HG03457 (cell line): ENCODE results near the gene CLCF1.

Source experiments
- ATAC-seq: cut with Tn5 transposase; IDR thresholded peaks from one replicate; pipeline ENCODE4 v1.9.1; 2021; ENCODE audit warnings: moderate number of reproducible peaks; ENCODE audit not compliant: unreplicated experiment

CLCF1 gene

GRCh38 chr11:67364169-67364568 lies 9.2 kb downstream of the CLCF1 start:
- no peak for ATAC-seq

GRCh38 chr11:67357831-67358670 lies 15.3 kb downstream of the CLCF1 start:
- ATAC-seq: no peak

- ATAC-seq: no peak
Measured at GRCh38 chr11:67356864-67357561, 16.4 kb downstream of the CLCF1 start.

- no peak for ATAC-seq
Measured at GRCh38 chr11:67356387-67356863, 17.0 kb downstream of the CLCF1 start.

- ATAC-seq: no peak
Measured at GRCh38 chr11:67355794-67356386, 17.5 kb downstream of the CLCF1 start.

- no peak for ATAC-seq
Measured at GRCh38 chr11:67355023-67355793, 18.2 kb downstream of the CLCF1 start.

GRCh38 chr11:67354075-67355022 lies 19.0 kb downstream of the CLCF1 start:
- ATAC-seq: no peak

GRCh38 chr11:67353317-67354074 lies 19.9 kb downstream of the CLCF1 start, which contains the start of gene POLD4:
POLD4 (minus strand) TSS chr11:67353546; CDS start chr11:67353399, 147 bp downstream.
- ATAC-seq: peak; percentile 57

GRCh38 chr11:67352546-67353316 lies 20.7 kb downstream of the CLCF1 start:
- no peak for ATAC-seq

GRCh38 chr11:67351275-67352005 lies 22.0 kb downstream of the CLCF1 start:
- no peak for ATAC-seq

- ATAC-seq: no peak
Measured at GRCh38 chr11:67349928-67350465, 23.4 kb downstream of the CLCF1 start.

- no peak for ATAC-seq
Measured at GRCh38 chr11:67349457-67349856, 23.9 kb downstream of the CLCF1 start.

GRCh38 chr11:67349036-67349435 lies 24.4 kb downstream of the CLCF1 start:
- ATAC-seq: no peak

GRCh38 chr11:67347964-67348749 lies 25.2 kb downstream of the CLCF1 start:
- no peak for ATAC-seq

- no peak for ATAC-seq
Measured at GRCh38 chr11:67345920-67346819, 27.2 kb downstream of the CLCF1 start.
